ENCODE results near the gene NUMA1. TPM values are rescaled to one million over a fixed set of nuclear protein-coding genes. Genes with fewer than 3 reads are reported as not detected.
A peak's percentile ranks its signal among the peaks of the same experiment; 100 is the strongest.

Gene NUMA1
- total RNA-seq, 1 donor from 2014 or later: 157 TPM

GRCh38 chr11:71964641-71965040 is 115.7 kb downstream of the NUMA1 start:
- no peak overlapping the region for H3K4me3 ChIP-seq (ENCODE audit: low read depth, low read length)
- H3K36me3 ChIP-seq (ENCODE audit: control insufficient read depth, insufficient read depth, low read length): peaks cover 1% of the 10 kb centered on the region
- TF ChIP-seq, protein P1, sequence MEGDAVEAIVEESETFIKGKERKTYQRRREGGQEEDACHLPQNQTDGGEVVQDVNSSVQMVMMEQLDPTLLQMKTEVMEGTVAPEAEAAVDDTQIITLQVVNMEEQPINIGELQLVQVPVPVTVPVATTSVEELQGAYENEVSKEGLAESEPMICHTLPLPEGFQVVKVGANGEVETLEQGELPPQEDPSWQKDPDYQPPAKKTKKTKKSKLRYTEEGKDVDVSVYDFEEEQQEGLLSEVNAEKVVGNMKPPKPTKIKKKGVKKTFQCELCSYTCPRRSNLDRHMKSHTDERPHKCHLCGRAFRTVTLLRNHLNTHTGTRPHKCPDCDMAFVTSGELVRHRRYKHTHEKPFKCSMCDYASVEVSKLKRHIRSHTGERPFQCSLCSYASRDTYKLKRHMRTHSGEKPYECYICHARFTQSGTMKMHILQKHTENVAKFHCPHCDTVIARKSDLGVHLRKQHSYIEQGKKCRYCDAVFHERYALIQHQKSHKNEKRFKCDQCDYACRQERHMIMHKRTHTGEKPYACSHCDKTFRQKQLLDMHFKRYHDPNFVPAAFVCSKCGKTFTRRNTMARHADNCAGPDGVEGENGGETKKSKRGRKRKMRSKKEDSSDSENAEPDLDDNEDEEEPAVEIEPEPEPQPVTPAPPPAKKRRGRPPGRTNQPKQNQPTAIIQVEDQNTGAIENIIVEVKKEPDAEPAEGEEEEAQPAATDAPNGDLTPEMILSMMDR (IDR thresholded peaks at IDR 0.05; ENCODE audit: insufficient read depth, low read length, poor library complexity, severe bottlenecking): no peak
- no peaks in the 10 kb centered on the region for H3K27me3 ChIP-seq (ENCODE audit: control insufficient read depth, insufficient read depth, low read length)
- DNase-seq (ENCODE audit: low read depth): peak; percentile 47

GRCh38 chr11:71963468-71963867 is 116.9 kb downstream of the NUMA1 start:
- peaks cover 1% of the 10 kb centered on the region for H3K36me3 ChIP-seq (ENCODE audit: control insufficient read depth, insufficient read depth, low read length)
- TF ChIP-seq, protein P1 (IDR thresholded peaks at IDR 0.05; ENCODE audit: insufficient read depth, low read length, poor library complexity, severe bottlenecking): no peak
- no peak for DNase-seq (ENCODE audit: low read depth)
- H3K27me3 ChIP-seq (ENCODE audit: control insufficient read depth, insufficient read depth, low read length): no peaks in the 10 kb centered on the region
- no peak overlapping the region for H3K4me3 ChIP-seq (ENCODE audit: low read depth, low read length)

DNA sequence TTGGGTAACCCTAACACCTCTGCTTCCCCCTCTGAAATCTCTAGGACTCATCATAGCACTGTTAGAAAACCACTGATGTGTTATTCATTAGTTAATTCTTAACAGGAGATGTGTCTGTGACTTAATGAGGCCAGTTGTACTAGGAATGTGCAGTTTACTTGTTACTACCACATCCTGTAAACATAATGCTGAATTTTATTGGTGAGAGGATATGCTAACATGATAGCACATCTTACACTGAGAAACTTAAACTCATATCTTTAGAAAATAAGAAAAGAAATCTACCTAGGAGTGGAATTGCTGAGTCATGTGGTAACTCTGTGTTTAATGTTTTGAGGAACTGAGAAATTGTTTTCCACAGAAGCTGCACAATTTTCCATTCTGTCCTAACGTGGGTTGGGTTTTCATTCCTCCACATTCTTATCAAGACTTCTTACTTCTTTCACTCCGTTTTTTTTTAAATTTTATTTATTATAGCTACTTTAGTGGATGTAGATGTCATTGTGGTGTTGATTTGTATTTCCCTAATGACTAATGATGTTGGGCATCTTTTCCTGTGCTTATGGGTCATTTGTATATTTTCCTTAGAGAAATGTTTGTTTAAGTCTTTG is 117.8 kb downstream of the NUMA1 start:
- H3K36me3 ChIP-seq (ENCODE audit: control insufficient read depth, insufficient read depth, low read length): peaks cover 1% of the 10 kb centered on the region
- H3K27me3 ChIP-seq (ENCODE audit: control insufficient read depth, insufficient read depth, low read length): no peaks in the 10 kb centered on the region
- TF ChIP-seq, protein P1 (IDR thresholded peaks at IDR 0.05; ENCODE audit: insufficient read depth, low read length, poor library complexity, severe bottlenecking): no peak
- DNase-seq (ENCODE audit: low read depth): peak; percentile 63
- no peak overlapping the region for H3K4me3 ChIP-seq (ENCODE audit: low read depth, low read length)

GRCh38 chr11:71955898-71956456 is 124.4 kb downstream of the NUMA1 start:
- Histone ChIP-seq H3K27me3 (ENCODE audit: control insufficient read depth, insufficient read depth, low read length) (no peaks in the 10 kb centered on the region), H3K36me3 (ENCODE audit: control insufficient read depth, insufficient read depth, low read length) (no peaks in the 10 kb centered on the region), H3K4me3 (ENCODE audit: low read depth, low read length) (no peak overlapping the region)
- no peak for DNase-seq (ENCODE audit: low read depth)
- TF ChIP-seq, protein P1 (IDR thresholded peaks at IDR 0.05; ENCODE audit: insufficient read depth, low read length, poor library complexity, severe bottlenecking): no peak

Other genes starting within 250 kb of the NUMA1 start
- not detected in 2 replicates for gene DEFB108B, start 247.3 kb downstream of the NUMA1 start, total RNA-seq
- gene DEFB131B, start 202.1 kb downstream of the NUMA1 start, total RNA-seq: not detected in 2 replicates
- 2.2 and 7.1 TPM in 2 replicates for gene XNDC1N, start 151.9 kb downstream of the NUMA1 start, total RNA-seq
- 30.9 and 36.6 TPM in 2 replicates for gene RNF121, start 151.5 kb downstream of the NUMA1 start, total RNA-seq
- gene IL18BP, start 81.6 kb downstream of the NUMA1 start, total RNA-seq: 2.9 and 6.4 TPM in 2 replicates
- gene LRRC51, start 308 bp upstream of the NUMA1 start, total RNA-seq: 5.7 and 7.3 TPM in 2 replicates
- gene LAMTOR1, start 22.8 kb upstream of the NUMA1 start, total RNA-seq: 201 and 207 TPM in 2 replicates
- gene TOMT, start 25.4 kb upstream of the NUMA1 start, total RNA-seq: not detected in 2 replicates
- gene ANAPC15, start 32.2 kb upstream of the NUMA1 start, total RNA-seq: 31.7 and 31.8 TPM in 2 replicates
- gene FOLR3, start 55.2 kb upstream of the NUMA1 start, total RNA-seq: 0.34 TPM in 1 of 2 replicates, not detected in the other
- gene FOLR1, start 111.6 kb upstream of the NUMA1 start, total RNA-seq: 0.55 and 1.7 TPM in 2 replicates
- not detected in 2 replicates for gene FOLR2, start 136.3 kb upstream of the NUMA1 start, total RNA-seq
- 93.1 and 113 TPM in 2 replicates for gene INPPL1, start 144.2 kb upstream of the NUMA1 start, total RNA-seq
- gene PHOX2A, start 163.6 kb upstream of the NUMA1 start, total RNA-seq: not detected in 2 replicates